ENCODE data around the gene CEP104. TPM values are rescaled to one million over a fixed set of nuclear protein-coding genes. Genes with fewer than 3 reads are reported as not detected.

The CEP104 gene
- total and polyA plus RNA-seq, 8 donors = 9.2 to 37.7 (median 23.7) TPM

DNA sequence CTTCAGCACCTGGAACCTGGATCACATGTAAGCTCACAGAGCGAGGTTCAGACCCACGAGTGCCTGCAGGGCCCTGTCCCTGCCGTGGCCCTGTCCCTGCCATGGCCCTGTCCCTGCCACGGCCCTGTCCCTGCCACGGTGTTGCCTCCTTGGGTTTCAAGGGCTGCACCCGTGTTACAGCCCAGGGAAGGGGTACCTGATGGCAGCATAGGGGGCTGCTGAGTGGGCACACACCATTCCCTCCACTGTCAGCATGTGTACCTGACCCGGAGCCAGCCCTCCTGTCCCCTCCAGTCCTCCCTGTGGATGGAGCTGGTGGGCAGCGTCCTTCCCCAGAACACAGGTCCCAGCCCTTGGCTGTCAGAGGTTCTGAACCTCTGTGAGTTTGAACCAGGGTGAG lies 15.5 kb upstream of the CEP104 start:
- Histone ChIP-seq H3K4me1 (no peaks in the 10 kb centered on the region), H3K9me3 (no peaks in the 10 kb centered on the region), H3K36me3 (peaks cover 0 to 57% (median 0%) of the 10 kb centered on the region in 3 donors), H3K27ac (no peak overlapping the region), H3K27me3 (no peaks in the 10 kb centered on the region), H3K4me3 (no peak overlapping the region)
- FAIRE-seq (no peak), DNase-seq (no peak), ATAC-seq (no peak)
- WGBS, 2 donors = 85 to 88% methylated on average over 8 of the region's 8 CpGs
- TF ChIP-seq, protein P1, sequence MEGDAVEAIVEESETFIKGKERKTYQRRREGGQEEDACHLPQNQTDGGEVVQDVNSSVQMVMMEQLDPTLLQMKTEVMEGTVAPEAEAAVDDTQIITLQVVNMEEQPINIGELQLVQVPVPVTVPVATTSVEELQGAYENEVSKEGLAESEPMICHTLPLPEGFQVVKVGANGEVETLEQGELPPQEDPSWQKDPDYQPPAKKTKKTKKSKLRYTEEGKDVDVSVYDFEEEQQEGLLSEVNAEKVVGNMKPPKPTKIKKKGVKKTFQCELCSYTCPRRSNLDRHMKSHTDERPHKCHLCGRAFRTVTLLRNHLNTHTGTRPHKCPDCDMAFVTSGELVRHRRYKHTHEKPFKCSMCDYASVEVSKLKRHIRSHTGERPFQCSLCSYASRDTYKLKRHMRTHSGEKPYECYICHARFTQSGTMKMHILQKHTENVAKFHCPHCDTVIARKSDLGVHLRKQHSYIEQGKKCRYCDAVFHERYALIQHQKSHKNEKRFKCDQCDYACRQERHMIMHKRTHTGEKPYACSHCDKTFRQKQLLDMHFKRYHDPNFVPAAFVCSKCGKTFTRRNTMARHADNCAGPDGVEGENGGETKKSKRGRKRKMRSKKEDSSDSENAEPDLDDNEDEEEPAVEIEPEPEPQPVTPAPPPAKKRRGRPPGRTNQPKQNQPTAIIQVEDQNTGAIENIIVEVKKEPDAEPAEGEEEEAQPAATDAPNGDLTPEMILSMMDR (IDR thresholded peaks at IDR 0.05) = no peak
- intact Hi-C loops (cut with DNase I) = no loop called here

DNA sequence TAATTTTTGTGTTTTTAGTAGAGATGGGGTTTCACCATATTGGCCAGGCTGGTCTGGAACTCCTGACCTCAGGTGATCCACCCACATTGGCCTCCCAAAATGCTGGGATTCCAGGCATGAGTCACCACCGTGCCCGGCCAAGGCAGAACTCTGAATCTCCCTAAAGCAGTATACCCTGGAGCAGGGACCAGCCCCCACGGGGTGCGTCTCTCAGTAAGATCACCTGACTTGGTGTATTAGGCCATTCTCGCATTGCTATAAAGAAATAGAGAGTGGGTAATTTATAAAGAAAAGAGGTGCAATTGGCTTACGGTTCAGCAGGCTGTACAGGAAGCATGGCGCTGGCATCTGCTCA lies 14.4 kb upstream of the CEP104 start:
- FAIRE-seq (no peak), ATAC-seq (no peak), DNase-seq (no peak)
- Histone ChIP-seq H3K9me3 (no peaks in the 10 kb centered on the region), H3K27me3 (no peaks in the 10 kb centered on the region), H3K4me3 (no peak overlapping the region), H3K27ac (no peak overlapping the region), H3K36me3 (peaks cover 0 to 54% (median 0%) of the 10 kb centered on the region in 3 donors), H3K4me1 (no peaks in the 10 kb centered on the region)
- intact Hi-C loops (cut with DNase I) = no loop called here
- TF ChIP-seq, protein P1 (IDR thresholded peaks at IDR 0.05) = no peak
- WGBS, 2 donors = 95 to 96% methylated on average over 7 of the region's 7 CpGs

DNA sequence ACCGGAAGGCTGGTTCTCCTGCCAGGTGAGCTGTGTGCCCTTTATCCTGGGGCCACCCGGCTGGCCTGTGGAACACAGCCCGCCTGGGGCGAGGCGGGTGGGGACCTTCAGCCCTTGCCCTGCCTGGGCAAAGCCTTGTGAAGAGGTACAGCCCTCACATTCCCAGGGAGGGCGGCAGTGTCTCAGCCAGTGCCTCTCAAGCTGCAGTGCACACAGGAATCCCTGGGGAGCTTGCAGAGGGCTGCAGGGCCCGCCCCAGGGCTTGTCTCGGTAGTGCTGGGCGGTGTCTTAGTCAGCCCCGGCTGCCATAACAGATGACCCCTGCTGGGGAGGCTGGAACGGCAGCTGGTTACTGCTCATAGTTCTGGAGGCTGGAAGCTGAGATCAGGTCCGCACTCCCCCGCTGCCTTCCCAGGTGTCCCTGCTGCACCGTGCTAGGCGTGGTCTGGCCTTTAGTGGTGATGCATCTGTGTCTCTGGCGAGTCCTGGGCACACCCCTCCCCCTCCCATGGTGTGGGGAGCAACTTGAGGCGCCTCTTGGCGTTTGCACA lies 12.8 kb upstream of the CEP104 start:
- Histone ChIP-seq H3K9me3 (no peaks in the 10 kb centered on the region), H3K4me3 (no peak overlapping the region), H3K27ac (no peak overlapping the region), H3K36me3 (peaks cover 0 to 50% (median 0%) of the 10 kb centered on the region in 3 donors), H3K27me3 (no peaks in the 10 kb centered on the region), H3K4me1 (no peaks in the 10 kb centered on the region)
- FAIRE-seq (no peak), DNase-seq (no peak), ATAC-seq (peak in 1 of 4 donors; percentile 17)
- WGBS, 2 donors = 86 to 94% methylated on average over 18 of the region's 18 CpGs
- intact Hi-C loops (cut with DNase I) = no loop called here
- TF ChIP-seq, protein P1 (IDR thresholded peaks at IDR 0.05) = no peak

DNA sequence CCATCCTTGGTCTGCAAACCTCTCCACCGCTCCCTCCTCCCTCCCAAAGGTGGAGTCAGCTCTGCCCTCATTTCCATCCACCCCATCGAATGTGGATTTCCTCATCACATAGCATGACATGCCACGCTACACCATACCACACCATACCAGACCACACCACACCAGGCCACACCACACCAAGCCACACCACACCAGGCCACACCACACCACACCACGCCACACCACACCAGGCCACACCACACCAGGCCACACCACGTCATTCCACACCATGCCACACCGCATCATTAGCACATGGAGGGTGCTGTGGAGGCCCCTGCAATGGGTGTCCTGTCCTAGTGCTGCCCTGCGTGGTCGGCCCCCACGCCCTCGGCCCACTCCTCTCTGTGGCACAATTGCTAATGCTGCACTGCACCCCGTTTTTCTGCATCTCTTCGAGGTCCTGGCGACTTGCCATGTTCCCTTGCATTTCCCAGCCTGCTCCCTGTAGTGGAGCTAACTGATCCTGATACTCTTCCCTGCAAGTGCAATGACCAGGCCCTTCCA lies 11.5 kb upstream of the CEP104 start:
- H3K27ac ChIP-seq = no peak overlapping the region
- no peak overlapping the region for H3K4me3 ChIP-seq
- DNase-seq = no peak
- peak in 2 of 4 donors; percentile 24 to 34 for ATAC-seq
- H3K4me1 ChIP-seq = no peaks in the 10 kb centered on the region
- TF ChIP-seq, protein P1 (IDR thresholded peaks at IDR 0.05) = no peak
- intact Hi-C loops (cut with DNase I) = no loop called here
- H3K36me3 ChIP-seq = peaks cover 0 to 45% (median 0%) of the 10 kb centered on the region in 3 donors
- 77 to 86% methylated on average over 13 of the region's 13 CpGs for WGBS, 2 donors
- H3K27me3 ChIP-seq = no peaks in the 10 kb centered on the region
- no peak for FAIRE-seq
- H3K9me3 ChIP-seq = no peaks in the 10 kb centered on the region

DNA sequence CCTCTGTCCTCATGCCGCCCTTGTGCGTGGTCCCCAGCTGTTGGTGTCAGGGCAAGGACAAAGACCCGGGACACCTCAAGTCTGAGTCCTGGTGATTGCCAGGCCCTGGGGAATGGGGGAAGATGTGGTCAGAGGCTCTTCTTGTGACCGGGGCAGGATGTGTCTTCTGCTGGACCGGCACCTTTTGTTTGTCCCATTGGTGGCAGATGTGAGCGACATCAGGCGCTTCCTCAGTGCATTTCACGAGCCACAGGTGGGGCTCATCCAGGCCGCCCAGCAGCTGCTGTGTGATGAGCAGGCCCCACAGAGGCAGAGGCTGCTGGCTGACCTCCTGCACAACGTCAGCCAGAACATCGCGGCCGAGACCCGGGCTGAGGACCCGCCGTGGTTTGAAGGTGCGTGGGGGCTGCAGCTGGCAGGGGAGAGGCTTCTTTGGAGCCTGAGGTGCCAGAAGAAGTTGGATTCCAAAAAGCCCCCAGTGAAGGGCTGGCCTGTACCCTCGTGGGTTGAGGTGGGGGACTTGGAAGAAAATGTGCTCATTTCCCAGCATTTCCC lies 8.7 kb upstream of the CEP104 start:
- FAIRE-seq = no peak
- Histone ChIP-seq H3K36me3 (peaks cover 0 to 25% (median 0%) of the 10 kb centered on the region in 3 donors), H3K27me3 (no peaks in the 10 kb centered on the region), H3K4me3 (no peak overlapping the region), H3K4me1 (no peaks in the 10 kb centered on the region), H3K27ac (no peak overlapping the region), H3K9me3 (no peaks in the 10 kb centered on the region)
- no peak for ATAC-seq
- DNase-seq = no peak
- intact Hi-C loops (cut with DNase I) = no loop called here
- WGBS, 2 donors = 88 to 89% methylated on average over 18 of the region's 18 CpGs
- TF ChIP-seq, protein P1 (IDR thresholded peaks at IDR 0.05) = no peak

All from pancreas (tissue), 10 donors.